Natural killer cell (primary cell): ENCODE results near the gene NETO2. TPM values are rescaled to one million over a fixed set of nuclear protein-coding genes. Genes with fewer than 3 reads are reported as not detected.

Source experiments
- ATAC-seq, 3 donors: fragments of 150-1000 bp in 2 of 3; fragments of 200-7000 bp in 1 of 3; cut with Tn5 transposase; 1 replicate in 1 of 3; 2 replicates in 2 of 3; pipeline ENCODE4 v1.10.0; 2021; ENCODE audit warnings: mild to moderate bottlenecking in 2 of 3, moderate library complexity in 2 of 3
- DNase-seq, 2 donors: peaks; one replicate each; pipeline versions ENCODE4 v3.0.0 to v3.0.0-alpha.2; 2013 to 2021; ENCODE audit warnings: mixed read lengths in 1 of 2
- H3K27ac ChIP-seq: one replicate; pipeline ENCODE4 v1.5.1; 2013; ENCODE audit warnings: mild to moderate bottlenecking, low read length
- H3K27me3 ChIP-seq: one replicate; pipeline ENCODE4 v1.6.1; 2013; ENCODE audit warnings: low read length; ENCODE audit not compliant: control insufficient read depth, insufficient read depth
- H3K36me3 ChIP-seq: one replicate; pipeline ENCODE4 v1.6.1; 2013; ENCODE audit warnings: low read length; ENCODE audit not compliant: control insufficient read depth, insufficient read depth
- H3K4me1 ChIP-seq: one replicate; pipeline ENCODE4 v1.6.1; 2013; ENCODE audit warnings: low read length; ENCODE audit not compliant: control insufficient read depth, insufficient read depth
- H3K4me3 ChIP-seq: one replicate; pipeline ENCODE4 v1.5.1; 2013; ENCODE audit warnings: low read length
- H3K9me3 ChIP-seq: one replicate; pipeline ENCODE4 v1.6.1; 2013; ENCODE audit warnings: low read length; ENCODE audit not compliant: control insufficient read depth, insufficient read depth
- H3K27ac Mint-ChIP-seq, 2 donors: one replicate each; pipeline ENCODE4 v1.8.0; 2022; ENCODE audit warnings: mild to moderate bottlenecking in 2 of 2, mixed read lengths in 2 of 2, moderate library complexity in 1 of 2
- H3K27me3 Mint-ChIP-seq, 2 donors: one replicate each; pipeline ENCODE4 v1.8.0; 2022; ENCODE audit warnings: low read depth in 2 of 2, mixed read lengths in 2 of 2
- H3K36me3 Mint-ChIP-seq: one replicate; pipeline ENCODE4 v1.8.0; 2022; ENCODE audit warnings: mixed read lengths
- H3K4me1 Mint-ChIP-seq, 2 donors: one replicate each; pipeline ENCODE4 v1.8.0; 2022; ENCODE audit warnings: mixed read lengths in 2 of 2
- H3K4me3 Mint-ChIP-seq: one replicate; pipeline ENCODE4 v1.8.0; 2022; ENCODE audit warnings: mild to moderate bottlenecking, moderate library complexity, mixed read lengths
- H3K9me3 Mint-ChIP-seq, 2 donors: one replicate each; pipeline ENCODE4 v1.8.0; 2022; ENCODE audit warnings: mixed read lengths in 2 of 2
- CTCF ChIP-seq: fragments of 200-600 bp; IDR thresholded peaks from one replicate; pipeline ENCODE4 v1.8.0; 2022; ENCODE audit warnings: antibody characterized with exemption
- WGBS: methylation state at CpG from one replicate; pipeline ENCODE4 v1.1.7; 2013; ENCODE audit warnings: missing lambda C conversion rate; ENCODE audit not compliant: insufficient coverage; 5-methylcytosine and 5-hydroxymethylcytosine counted together
- intact Hi-C: fragments of 100-400 bp; cut with micrococcal nuclease; formaldehyde crosslinking; loops from one replicate; pipeline ENCODE4 v1.14.2; 2022
- total RNA-seq, 4 donors: library from RNA; stranded (reverse); fragments of 120-200 nt in 1 of 4; gene quantifications; one replicate each; pipeline versions ENCODE4 v1.2.3 to v1.2.4, GENCODE V29; 2013 to 2022

Gene NETO2
- total RNA-seq, 3 donors from 2014 or later (not counting 1 experiment from before 2014, with no cell fraction given), result 0.40 to 0.48 TPM; not detected in 1

DNA sequence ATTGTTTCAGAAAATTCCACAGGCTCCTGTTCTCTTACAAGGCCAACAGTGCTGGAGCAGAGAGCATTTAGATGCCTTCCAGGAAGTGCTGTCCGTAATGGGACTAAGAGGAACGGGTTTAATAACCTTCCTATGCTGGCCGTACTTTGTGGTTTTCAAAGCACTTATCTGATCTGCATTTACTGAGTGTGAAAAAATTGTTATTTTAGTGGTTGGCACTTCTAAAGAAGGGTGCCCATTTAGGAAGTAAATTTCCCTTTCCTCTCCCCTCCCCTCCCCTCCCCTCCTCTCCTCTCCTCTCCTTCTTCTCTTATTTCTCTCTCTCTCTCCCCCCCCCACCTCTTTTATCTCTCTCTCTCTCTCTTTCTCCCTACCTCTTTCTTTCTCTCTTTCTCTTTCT lies 98.3 kb downstream of the NETO2 start:
- H3K9me3 ChIP-seq, result no peaks in the 10 kb centered on the region
- Mint-ChIP-seq H3K4me1 (peaks cover 22 to 31% of the 10 kb centered on the region in 2 donors), H3K4me3 (peak overlapping the region; percentile 79), H3K9me3 (no peaks in the 10 kb centered on the region), H3K27ac (no peak overlapping the region), H3K36me3 (no peaks in the 10 kb centered on the region), H3K27me3 (peaks cover 50 to 73% of the 10 kb centered on the region in 2 donors)
- H3K36me3 ChIP-seq, result no peaks in the 10 kb centered on the region
- 0% methylated on average over 3 of the region's 3 CpGs for WGBS
- H3K4me1 ChIP-seq, result peaks cover 21% of the 10 kb centered on the region
- H3K27ac ChIP-seq, result no peak overlapping the region
- no peak overlapping the region for H3K4me3 ChIP-seq
- no peak for TF ChIP-seq CTCF
- DNase-seq, result peak in 1 of 2 donors; percentile 16
- peak; percentile 46 to 83 (median 61) for ATAC-seq
- intact Hi-C loops, result no loop called here
- peaks cover 28% of the 10 kb centered on the region for H3K27me3 ChIP-seq

GRCh38 chr16:47045023-47045422 lies 98.7 kb downstream of the NETO2 start:
- intact Hi-C loops, result no loop called here
- Histone ChIP-seq H3K27ac (no peak overlapping the region), H3K9me3 (no peaks in the 10 kb centered on the region), H3K4me3 (no peak overlapping the region), H3K27me3 (peaks cover 28% of the 10 kb centered on the region), H3K36me3 (no peaks in the 10 kb centered on the region), H3K4me1 (peaks cover 21% of the 10 kb centered on the region)
- DNase-seq (no peak), ATAC-seq (peak in 1 of 3 donors; percentile 38)
- Mint-ChIP-seq H3K4me3 (peak overlapping the region; percentile 59), H3K36me3 (no peaks in the 10 kb centered on the region), H3K9me3 (no peaks in the 10 kb centered on the region), H3K27ac (no peak overlapping the region), H3K4me1 (peaks cover 22 to 29% of the 10 kb centered on the region in 2 donors), H3K27me3 (peaks cover 50 to 75% of the 10 kb centered on the region in 2 donors)
- TF ChIP-seq CTCF, result no peak
- WGBS, result 49% methylated on average over 8 of the region's 8 CpGs

- DNase-seq (no peak), ATAC-seq (no peak)
- no peak for TF ChIP-seq CTCF
- Histone ChIP-seq H3K9me3 (no peaks in the 10 kb centered on the region), H3K27ac (no peak overlapping the region), H3K27me3 (peaks cover 24% of the 10 kb centered on the region), H3K36me3 (no peaks in the 10 kb centered on the region), H3K4me1 (peaks cover 21% of the 10 kb centered on the region), H3K4me3 (no peak overlapping the region)
- Mint-ChIP-seq H3K36me3 (no peaks in the 10 kb centered on the region), H3K9me3 (no peaks in the 10 kb centered on the region), H3K4me3 (no peak overlapping the region), H3K4me1 (peaks cover 22 to 29% of the 10 kb centered on the region in 2 donors), H3K27ac (no peak overlapping the region), H3K27me3 (peaks cover 53 to 76% of the 10 kb centered on the region in 2 donors)
- WGBS, result 98% methylated on average over 8 of the region's 8 CpGs
- intact Hi-C loops, result no loop called here
Measured at GRCh38 chr16:47043970-47044684, 99.6 kb downstream of the NETO2 start.
